Hematopoietic multipotent progenitor cell treated with erythropoietin and hydrocortisone succinate and interleukin-3 and kit ligand, for 4 days (in vitro differentiated cells): Measurements from ENCODE around the gene CDHR1.

Source experiments
- DNase-seq: peaks from one replicate; pipeline ENCODE4 v3.0.0-alpha.2; 2015

The CDHR1 gene

GRCh38 chr10:84269162-84269561 lies 74.8 kb downstream of the CDHR1 start:
- DNase-seq: no peak
